Fibroblast of the aortic adventitia (primary cell): ENCODE measurements around the gene ACOT7. TPM values are rescaled to one million over a fixed set of nuclear protein-coding genes. Genes with fewer than 3 reads are reported as not detected.
A peak's percentile ranks its signal among the peaks of the same experiment; 100 is the strongest.

Source experiments
- DNase-seq: peaks from one replicate; pipeline ENCODE4 v3.0.0-alpha.2; 2010; ENCODE audit warnings: low read depth
- H3K4me3 ChIP-seq: 2 replicates; pipeline ENCODE4 v1.5.1; 2011; ENCODE audit warnings: low read depth, mild to moderate bottlenecking, control low read depth, low read length, moderate library complexity
- CTCF ChIP-seq: IDR thresholded peaks from 2 replicates; pipeline ENCODE4 v1.5.1; 2011; ENCODE audit warnings: mild to moderate bottlenecking, low read length, control low read depth, inconsistent platforms; ENCODE audit not compliant: insufficient read depth
- total RNA-seq: library from RNA; depleted of rRNA; stranded (reverse); fragments of >200 nt; gene quantifications from 2 replicates; pipeline ENCODE4 v1.2.3, GENCODE V29; 2012; ENCODE audit warnings: low replicate concordance

ACOT7 gene
- total RNA-seq, 1 donor = 16.0 TPM

GRCh38 chr1:6248161-6248776 lies 145.3 kb downstream of the ACOT7 start:
- TF ChIP-seq CTCF = no peak
- H3K4me3 ChIP-seq = no peak overlapping the region
- no peak for DNase-seq

GRCh38 chr1:6247651-6248050 lies 145.9 kb downstream of the ACOT7 start:
- no peak for TF ChIP-seq CTCF
- no peak for DNase-seq
- no peak overlapping the region for H3K4me3 ChIP-seq

GRCh38 chr1:6246497-6247467 lies 146.8 kb downstream of the ACOT7 start:
- peak; percentile 89 for TF ChIP-seq CTCF
- DNase-seq = peak; percentile 74
- H3K4me3 ChIP-seq = no peak overlapping the region

GRCh38 chr1:6245869-6246496 lies 147.6 kb downstream of the ACOT7 start:
- no peak for TF ChIP-seq CTCF
- H3K4me3 ChIP-seq = no peak overlapping the region
- DNase-seq = no peak

- DNase-seq = peak; percentile 70
- H3K4me3 ChIP-seq = no peak overlapping the region
- TF ChIP-seq CTCF = peak; percentile 78
Measured at GRCh38 chr1:6245086-6245868, 148.3 kb downstream of the ACOT7 start.

- no peak for TF ChIP-seq CTCF
- DNase-seq = no peak
- no peak overlapping the region for H3K4me3 ChIP-seq
Measured at GRCh38 chr1:6244401-6245049, 149.0 kb downstream of the ACOT7 start.
